ENCODE measurements around the gene RSPH1. TPM values are rescaled to one million over a fixed set of nuclear protein-coding genes. Genes with fewer than 3 reads are reported as not detected.

Gene RSPH1
- total and polyA plus RNA-seq, 2 of the 4 experiments (the other 2 are of a cell fraction) = not detected

DNA sequence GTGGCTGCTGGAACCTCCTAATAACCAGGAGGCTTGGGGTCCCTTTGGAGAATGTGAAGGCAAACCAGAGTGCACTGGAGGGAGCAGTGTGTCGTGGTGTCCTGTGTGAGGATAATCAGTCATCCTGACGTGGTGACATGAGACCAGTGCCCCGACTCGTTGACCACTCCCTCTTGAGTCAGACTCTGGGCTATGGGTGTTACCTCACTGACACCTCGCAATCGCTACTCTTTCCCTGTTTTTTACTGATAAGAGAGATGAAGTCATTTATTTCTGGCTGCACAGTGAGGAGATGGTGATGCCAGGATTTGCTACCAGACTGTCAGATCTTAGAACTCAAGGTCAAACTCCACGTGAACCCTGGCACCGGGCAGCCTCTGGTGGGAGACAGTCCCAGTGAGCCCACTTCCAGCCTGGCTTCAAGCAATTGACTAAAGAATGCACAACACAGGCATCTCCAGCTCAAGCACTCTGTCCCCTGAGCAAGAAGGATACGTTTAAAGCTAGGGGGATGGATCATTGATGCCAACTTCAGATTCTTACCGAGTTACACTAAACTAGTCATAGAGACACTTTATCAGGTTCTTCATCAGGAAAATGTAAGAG lies 62.0 kb downstream of the RSPH1 start:
- no TSS peak for BruUV-seq (replicated peaks)
- TF ChIP-seq MAFK (IDR thresholded peaks at IDR 0.05; ENCODE audit: low read depth, low read length) (no peak), RCOR1 (IDR thresholded peaks at IDR 0.05; ENCODE audit: insufficient replicate concordance, low read length) (no peak), CEBPB (IDR thresholded peaks at IDR 0.05; ENCODE audit: low read depth, low read length) (no peak), RFX5 (IDR thresholded peaks at IDR 0.05; ENCODE audit: low read depth, low read length) (no peak), MXI1 (IDR thresholded peaks at IDR 0.05; ENCODE audit: borderline replicate concordance, low read depth, low read length) (no peak), RAD21 (IDR thresholded peaks at IDR 0.05; ENCODE audit: low read length) (no peak), CHD1 (IDR thresholded peaks at IDR 0.05; ENCODE audit: low read depth, low read length) (no peak), NFE2L2 (IDR thresholded peaks at IDR 0.05; ENCODE audit: low read depth, low read length) (no peak)
- TF ChIP-seq, protein P1, sequence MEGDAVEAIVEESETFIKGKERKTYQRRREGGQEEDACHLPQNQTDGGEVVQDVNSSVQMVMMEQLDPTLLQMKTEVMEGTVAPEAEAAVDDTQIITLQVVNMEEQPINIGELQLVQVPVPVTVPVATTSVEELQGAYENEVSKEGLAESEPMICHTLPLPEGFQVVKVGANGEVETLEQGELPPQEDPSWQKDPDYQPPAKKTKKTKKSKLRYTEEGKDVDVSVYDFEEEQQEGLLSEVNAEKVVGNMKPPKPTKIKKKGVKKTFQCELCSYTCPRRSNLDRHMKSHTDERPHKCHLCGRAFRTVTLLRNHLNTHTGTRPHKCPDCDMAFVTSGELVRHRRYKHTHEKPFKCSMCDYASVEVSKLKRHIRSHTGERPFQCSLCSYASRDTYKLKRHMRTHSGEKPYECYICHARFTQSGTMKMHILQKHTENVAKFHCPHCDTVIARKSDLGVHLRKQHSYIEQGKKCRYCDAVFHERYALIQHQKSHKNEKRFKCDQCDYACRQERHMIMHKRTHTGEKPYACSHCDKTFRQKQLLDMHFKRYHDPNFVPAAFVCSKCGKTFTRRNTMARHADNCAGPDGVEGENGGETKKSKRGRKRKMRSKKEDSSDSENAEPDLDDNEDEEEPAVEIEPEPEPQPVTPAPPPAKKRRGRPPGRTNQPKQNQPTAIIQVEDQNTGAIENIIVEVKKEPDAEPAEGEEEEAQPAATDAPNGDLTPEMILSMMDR (conservative IDR thresholded peaks at IDR 0.05; ENCODE audit: low read depth, low read length) = no peak
- dilution Hi-C loops (cut with HindIII; ENCODE audit: low sequenced_read_pairs, unreplicated experiment) (no loop called here), in situ Hi-C loops (cut with MboI; ENCODE audit: low sequenced_read_pairs) (no loop called here), intact Hi-C loops (cut with micrococcal nuclease) (no loop called here)
- no peaks in the 10 kb centered on the region for H3K4me1 ChIP-seq (ENCODE audit: control insufficient read depth, insufficient read depth, low read length)
- no peak overlapping the region for H2BK5ac ChIP-seq (ENCODE audit: low read depth, low read length, poor library complexity, severe bottlenecking)
- WGBS, 2 experiments (ENCODE audit: extremely low coverage in 2 of 2, insufficient read length in 1 of 2) = no CpG with 5 or more reads among the region's 10 CpGs
- no peak overlapping the region for H4K8ac ChIP-seq (ENCODE audit: low read depth in 2 of 2, low read length in 2 of 2)
- H3K23ac ChIP-seq (ENCODE audit: low read depth, low read length) = no peak overlapping the region
- no peaks in the 10 kb centered on the region for H3K9me1 ChIP-seq (ENCODE audit: insufficient read depth, low read length)
- H2AK9ac ChIP-seq (replicated peaks; ENCODE audit: low read depth, low read length, poor library complexity) = no peak overlapping the region
- H4K20me1 ChIP-seq (ENCODE audit: insufficient read depth, low read length) = no peaks in the 10 kb centered on the region
- no peak overlapping the region for H2AK5ac ChIP-seq (ENCODE audit: low read depth, low read length)
- no peak overlapping the region for H3K4ac ChIP-seq (ENCODE audit: low read depth, low read length)
- no peak overlapping the region for H2BK15ac ChIP-seq (ENCODE audit: low read depth, low read length)
- H4K5ac ChIP-seq (ENCODE audit: low read depth, low read length) = no peak overlapping the region
- H4K91ac ChIP-seq (ENCODE audit: insufficient read depth, low read depth, low read length) = no peak overlapping the region
- no peaks in the 10 kb centered on the region; the same call in none of the 2 replicates for H3K9me3 ChIP-seq (ENCODE audit: control insufficient read depth, insufficient read depth, low read length)
- ChIA-PET POLR2A (ENCODE audit: unreplicated experiment) (no interaction called here), CTCF (no interaction called here)
- no peak overlapping the region for H3K27ac ChIP-seq (ENCODE audit: insufficient read depth, low read length)
- H3K18ac ChIP-seq (ENCODE audit: low read depth, low read length) = no peak overlapping the region
- H3K14ac ChIP-seq (replicated peaks; ENCODE audit: low read depth, low read length) = no peak overlapping the region
- no peak overlapping the region for H3K56ac ChIP-seq (ENCODE audit: extremely low read depth, insufficient read depth, low read length)
- no peaks in the 10 kb centered on the region for H3K36me3 ChIP-seq (ENCODE audit: control insufficient read depth, insufficient read depth, low read length)
- no peak overlapping the region for H3K9ac ChIP-seq (ENCODE audit: low read depth, low read length)
- no peak overlapping the region for H3K4me2 ChIP-seq (ENCODE audit: low read depth, low read length)
- DNase-seq = no peak
- no peaks in the 10 kb centered on the region; the same call in 1 of the 2 replicates for H3K27me3 ChIP-seq (ENCODE audit: control insufficient read depth, insufficient read depth, low read length)
- no peak for ATAC-seq (ENCODE audit: low read depth)
- H2BK20ac ChIP-seq (ENCODE audit: low read depth, low read length) = no peak overlapping the region
- H3K79me1 ChIP-seq (ENCODE audit: low read depth in 1 of 2, low read length in 2 of 2) = no peaks in the 10 kb centered on the region
- no peak overlapping the region for H2AFZ ChIP-seq (replicated peaks; ENCODE audit: low read length, poor library complexity)
- no peak overlapping the region for H2BK120ac ChIP-seq (ENCODE audit: low read depth, low read length)
- H3K4me3 ChIP-seq (ENCODE audit: insufficient read depth, low read depth, low read length) = no peak overlapping the region

Measured in IMR-90 (cell line).